Measurements from ENCODE around the gene CNTNAP3.
"Not testable (repeated sequence)": the region's sequence is repeated elsewhere in the genome, so short reads cannot be mapped to it uniquely, and the experiment has no call there.

CNTNAP3 gene

GRCh38 chr9:39067683-39068082 lies 220.3 kb downstream of the CNTNAP3 start:
- not testable (repeated sequence) for DNase-seq

GRCh38 chr9:39062966-39063365 lies 225.0 kb downstream of the CNTNAP3 start:
- not testable (repeated sequence) for DNase-seq

- DNase-seq, result not testable (repeated sequence)
Measured at GRCh38 chr9:39054453-39054852, 233.5 kb downstream of the CNTNAP3 start.

- DNase-seq, result not testable (repeated sequence)
Measured at GRCh38 chr9:39046833-39047232, 241.1 kb downstream of the CNTNAP3 start.

- DNase-seq, result not testable (repeated sequence)
Measured at GRCh38 chr9:39042352-39042803, 245.6 kb downstream of the CNTNAP3 start.

- not testable (repeated sequence) for DNase-seq
Measured at GRCh38 chr9:39041774-39042173, 246.2 kb downstream of the CNTNAP3 start.

- not testable (repeated sequence) for DNase-seq
Measured at GRCh38 chr9:39039148-39039547, 248.8 kb downstream of the CNTNAP3 start.

GRCh38 chr9:39038221-39038620 lies 249.7 kb downstream of the CNTNAP3 start:
- DNase-seq, result not testable (repeated sequence)

- not testable (repeated sequence) for DNase-seq
Measured at GRCh38 chr9:39033849-39034248, 254.1 kb downstream of the CNTNAP3 start.

- peak; percentile 45 for DNase-seq
Measured at GRCh38 chr9:39030204-39031019, 257.6 kb downstream of the CNTNAP3 start.

- DNase-seq, result not testable (repeated sequence)
Measured at GRCh38 chr9:39028855-39029254, 259.1 kb downstream of the CNTNAP3 start.

GRCh38 chr9:39028168-39028567 lies 259.8 kb downstream of the CNTNAP3 start:
- DNase-seq, result not testable (repeated sequence)

- not testable (repeated sequence) for DNase-seq
Measured at GRCh38 chr9:39025911-39026588, 261.9 kb downstream of the CNTNAP3 start.

Data from fibroblast of skin of back (primary cell).